Vagina (tissue), 1 donor: ENCODE measurements around the gene NSUN6. TPM values are rescaled to one million over a fixed set of nuclear protein-coding genes. Genes with fewer than 3 reads are reported as not detected.

ENCODE experiments used
- total RNA-seq: library from RNA; depleted of rRNA; stranded (reverse); fragments of >200 nt; gene quantifications from one replicate; pipeline ENCODE4 v1.2.3, GENCODE V29; 2016

NSUN6 gene
- total RNA-seq, 1 donor from 2014 or later = 11.5 TPM

Other genes starting within 250 kb of the NSUN6 start
- gene ARL5B, start 7.8 kb upstream of the NSUN6 start, total RNA-seq = 11.8 TPM